Measurements from ENCODE around the gene C1orf50. TPM values are rescaled to one million over a fixed set of nuclear protein-coding genes. Genes with fewer than 3 reads are reported as not detected.

C1orf50 gene
- total and polyA plus RNA-seq, 2 of the 4 experiments (the other 2 are of a cell fraction): 2.0 to 6.0 TPM

GRCh38 chr1:42732126-42732680, 34.8 kb upstream of the C1orf50 start:
- H4K91ac ChIP-seq (ENCODE audit: insufficient read depth, low read depth, low read length): no peak overlapping the region
- no peak overlapping the region for H3K27ac ChIP-seq (ENCODE audit: insufficient read depth, low read length)
- ATAC-seq (ENCODE audit: low read depth): no peak
- no peak overlapping the region for H2BK5ac ChIP-seq (ENCODE audit: low read depth, low read length, poor library complexity, severe bottlenecking)
- ChIA-PET CTCF (no interaction called here), POLR2A (ENCODE audit: unreplicated experiment) (no interaction called here)
- H3K9me1 ChIP-seq (ENCODE audit: insufficient read depth, low read length): no peaks in the 10 kb centered on the region
- H2AK5ac ChIP-seq (ENCODE audit: low read depth, low read length): no peak overlapping the region
- H3K14ac ChIP-seq (replicated peaks; ENCODE audit: low read depth, low read length): no peak overlapping the region
- H3K4ac ChIP-seq (ENCODE audit: low read depth, low read length): no peak overlapping the region
- no peak overlapping the region for H4K8ac ChIP-seq (ENCODE audit: low read depth in 2 of 2, low read length in 2 of 2)
- no peak overlapping the region for H3K18ac ChIP-seq (ENCODE audit: low read depth, low read length)
- no peaks in the 10 kb centered on the region for H3K4me1 ChIP-seq (ENCODE audit: control insufficient read depth, insufficient read depth, low read length)
- no peaks in the 10 kb centered on the region for H4K20me1 ChIP-seq (ENCODE audit: insufficient read depth, low read length)
- BruUV-seq (replicated peaks): no TSS peak
- H3K56ac ChIP-seq (ENCODE audit: extremely low read depth, insufficient read depth, low read length): no peak overlapping the region
- DNase-seq: peak; percentile 10
- H2AK9ac ChIP-seq (replicated peaks; ENCODE audit: low read depth, low read length, poor library complexity): no peak overlapping the region
- H2AFZ ChIP-seq (replicated peaks; ENCODE audit: low read length, poor library complexity): no peak overlapping the region
- no peak overlapping the region for H2BK15ac ChIP-seq (ENCODE audit: low read depth, low read length)
- H4K5ac ChIP-seq (ENCODE audit: low read depth, low read length): no peak overlapping the region
- H2BK120ac ChIP-seq (ENCODE audit: low read depth, low read length): no peak overlapping the region
- no peaks in the 10 kb centered on the region for H3K9me3 ChIP-seq (ENCODE audit: control insufficient read depth, insufficient read depth, low read length)
- no peak overlapping the region for H3K9ac ChIP-seq (ENCODE audit: low read depth, low read length)
- H3K79me1 ChIP-seq (ENCODE audit: low read depth in 1 of 2, low read length in 2 of 2): no peaks in the 10 kb centered on the region
- no peak overlapping the region for H3K23ac ChIP-seq (ENCODE audit: low read depth, low read length)
- H3K27me3 ChIP-seq (ENCODE audit: control insufficient read depth, insufficient read depth, low read length): no peaks in the 10 kb centered on the region; the same call in 1 of the 2 replicates
- no peak overlapping the region for H3K4me3 ChIP-seq (ENCODE audit: insufficient read depth, low read depth, low read length)
- TF ChIP-seq MXI1 (IDR thresholded peaks at IDR 0.05; ENCODE audit: borderline replicate concordance, low read depth, low read length) (no peak), RCOR1 (IDR thresholded peaks at IDR 0.05; ENCODE audit: insufficient replicate concordance, low read length) (no peak), CEBPB (IDR thresholded peaks at IDR 0.05; ENCODE audit: low read depth, low read length) (no peak), POLR2A (IDR thresholded peaks at IDR 0.05; ENCODE audit: low read depth, low read length) (no peak)
- dilution Hi-C loops (cut with HindIII; ENCODE audit: low sequenced_read_pairs, unreplicated experiment) (no loop called here), intact Hi-C loops (cut with micrococcal nuclease) (no loop called here), in situ Hi-C loops (cut with MboI; ENCODE audit: low sequenced_read_pairs) (no loop called here)
- 86% methylated on average over 6 of the region's 10 CpGs; no CpG with 5 or more reads in 1 of the 2 experiments for WGBS, 2 experiments (ENCODE audit: extremely low coverage in 2 of 2, insufficient read length in 1 of 2)
- H3K4me2 ChIP-seq (ENCODE audit: low read depth, low read length): no peak overlapping the region
- no peak overlapping the region for H2BK20ac ChIP-seq (ENCODE audit: low read depth, low read length)
- no peaks in the 10 kb centered on the region for H3K36me3 ChIP-seq (ENCODE audit: control insufficient read depth, insufficient read depth, low read length)
